ENCODE measurements around the gene PLEK2. TPM values are rescaled to one million over a fixed set of nuclear protein-coding genes. Genes with fewer than 3 reads are reported as not detected.

PLEK2 gene
- total and polyA plus RNA-seq, 2 donors (not counting 3 experiments of a cell fraction or from before 2014, with no cell fraction given): 1.4 to 3.8 TPM

DNA sequence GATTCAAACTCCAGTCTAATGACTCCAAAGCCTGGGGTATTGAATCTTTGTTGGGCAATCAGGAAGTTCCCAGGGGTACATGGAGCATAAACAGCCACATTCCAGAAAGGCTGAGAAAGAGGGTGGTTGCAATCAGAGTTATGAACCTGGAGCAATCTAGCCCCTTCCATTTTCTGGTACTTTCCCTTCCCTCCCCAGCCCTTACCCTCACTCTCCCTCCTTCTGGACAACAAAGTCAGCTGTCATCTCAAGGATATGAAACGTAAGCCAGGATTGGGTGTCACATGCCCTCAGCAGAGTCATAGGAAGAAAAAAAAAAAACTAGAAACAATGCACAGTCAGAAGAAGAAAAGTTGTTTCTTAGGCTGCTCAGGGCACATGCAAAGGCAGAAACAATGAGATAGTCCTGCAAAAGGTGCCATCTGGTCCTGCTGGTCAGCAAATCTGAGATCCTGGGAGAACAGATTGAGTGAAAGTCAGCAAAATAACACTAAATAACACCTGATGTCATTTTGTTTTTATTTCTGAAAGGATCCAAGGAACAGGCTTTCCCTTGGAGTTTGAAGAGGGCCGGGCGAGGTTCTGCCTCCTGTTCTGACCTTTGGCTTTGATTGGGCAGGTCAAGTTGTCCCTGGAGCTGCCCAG lies 49.5 kb upstream of the PLEK2 start:
- no peak overlapping the region for H3K27ac ChIP-seq (ENCODE audit: insufficient read depth, low read depth, low read length)
- no peaks in the 10 kb centered on the region for H3K79me2 ChIP-seq (ENCODE audit: control insufficient read depth, insufficient read depth, low read length)
- FAIRE-seq (no peak), DNase-seq (ENCODE audit: low read depth, low spot score) (no peak)
- no peaks in the 10 kb centered on the region for H3K9me3 ChIP-seq (replicated peaks; ENCODE audit: control insufficient read depth, insufficient read depth, low read length)
- no peaks in the 10 kb centered on the region for H3K4me1 ChIP-seq (ENCODE audit: control insufficient read depth, extremely low read depth, insufficient read depth, low read length)
- ChIA-PET CTCF (interaction anchor here (1.2 kb wide), 2 partner anchors 65 to 102 kb away, joined by 3 to 4 read pairs; partner anchors contain the start of genes ATP6V1D and EIF2S1), POLR2A (no interaction called here)
- no TSS peak for BruUV-seq (replicated peaks)
- dilution Hi-C loops (cut with MboI; ENCODE audit: extremely low pct_ligation_motif_present, low sequenced_read_pairs) (no loop called here), intact Hi-C loops (cut with micrococcal nuclease) (no loop called here)
- H3K36me3 ChIP-seq (ENCODE audit: control insufficient read depth in 2 of 2, extremely low read depth in 1 of 2, insufficient read depth in 2 of 2, low read length in 2 of 2): no peaks in the 10 kb centered on the region
- H3K27me3 ChIP-seq (ENCODE audit: control insufficient read depth in 2 of 2, insufficient read depth in 2 of 2, low read length in 2 of 2): peaks cover 8 to 14% of the 10 kb centered on the region in 2 experiments
- H3K9me1 ChIP-seq (replicated peaks; ENCODE audit: control insufficient read depth, extremely low read depth, insufficient read depth, low read length): no peaks in the 10 kb centered on the region
- H3K4me3 ChIP-seq (replicated peaks in 1 of 3; ENCODE audit: insufficient read depth in 1 of 3, low read depth in 1 of 3, low read length in 3 of 3): no peak overlapping the region
- H4K20me1 ChIP-seq (replicated peaks; ENCODE audit: control insufficient read depth, extremely low read depth, insufficient read depth, low read length): no peaks in the 10 kb centered on the region
- no peak overlapping the region for H2AFZ ChIP-seq (ENCODE audit: low read depth, low read length)
- TF ChIP-seq, protein P1, sequence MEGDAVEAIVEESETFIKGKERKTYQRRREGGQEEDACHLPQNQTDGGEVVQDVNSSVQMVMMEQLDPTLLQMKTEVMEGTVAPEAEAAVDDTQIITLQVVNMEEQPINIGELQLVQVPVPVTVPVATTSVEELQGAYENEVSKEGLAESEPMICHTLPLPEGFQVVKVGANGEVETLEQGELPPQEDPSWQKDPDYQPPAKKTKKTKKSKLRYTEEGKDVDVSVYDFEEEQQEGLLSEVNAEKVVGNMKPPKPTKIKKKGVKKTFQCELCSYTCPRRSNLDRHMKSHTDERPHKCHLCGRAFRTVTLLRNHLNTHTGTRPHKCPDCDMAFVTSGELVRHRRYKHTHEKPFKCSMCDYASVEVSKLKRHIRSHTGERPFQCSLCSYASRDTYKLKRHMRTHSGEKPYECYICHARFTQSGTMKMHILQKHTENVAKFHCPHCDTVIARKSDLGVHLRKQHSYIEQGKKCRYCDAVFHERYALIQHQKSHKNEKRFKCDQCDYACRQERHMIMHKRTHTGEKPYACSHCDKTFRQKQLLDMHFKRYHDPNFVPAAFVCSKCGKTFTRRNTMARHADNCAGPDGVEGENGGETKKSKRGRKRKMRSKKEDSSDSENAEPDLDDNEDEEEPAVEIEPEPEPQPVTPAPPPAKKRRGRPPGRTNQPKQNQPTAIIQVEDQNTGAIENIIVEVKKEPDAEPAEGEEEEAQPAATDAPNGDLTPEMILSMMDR (IDR thresholded peaks at IDR 0.05; ENCODE audit: extremely low read depth in 1 of 2, insufficient read depth in 1 of 2, low read depth in 1 of 2, low read length in 2 of 2): no peak
- TF ChIP-seq MYC (IDR thresholded peaks at IDR 0.05; ENCODE audit: low read depth, low read length): no peak
- no peak for TF ChIP-seq POLR2A (IDR thresholded peaks at IDR 0.05; ENCODE audit: low read depth, low read length)
- no peak for TF ChIP-seq MAX (IDR thresholded peaks at IDR 0.05; ENCODE audit: insufficient read depth, insufficient read length)
- no peak for TF ChIP-seq FOS (IDR thresholded peaks at IDR 0.05; ENCODE audit: borderline replicate concordance, insufficient read depth, low read length)
- no peak for TF ChIP-seq JUN (IDR thresholded peaks at IDR 0.05; ENCODE audit: borderline replicate concordance, insufficient read depth, insufficient read length, low read depth)
- TF ChIP-seq POLR2AphosphoS5 (IDR thresholded peaks at IDR 0.05; ENCODE audit: insufficient read depth, low read depth, low read length): no peak
- no peak for TF ChIP-seq GATA2 (IDR thresholded peaks at IDR 0.05; ENCODE audit: insufficient read depth, insufficient read length, low read depth, low read length)
- TF ChIP-seq EZH2 (IDR thresholded peaks at IDR 0.05; ENCODE audit: borderline replicate concordance, low read depth, low read length, severe bottlenecking): no peak
- no peak overlapping the region for H3K9ac ChIP-seq (replicated peaks; ENCODE audit: extremely low read depth, insufficient read depth, low read length)
- no peak overlapping the region for H3K4me2 ChIP-seq (ENCODE audit: insufficient read depth, low read length)
